Erythroblast (primary cell): ENCODE results near the gene DLG2.

Source experiments
- DNase-seq, 2 experiments: peaks; one replicate each; lab custom pipeline; 2025; lab: John Stamatoyannopoulos, UW
- GATA1 ChIP-seq: IDR thresholded peaks from 2 replicates; pipeline ENCODE4 v1.6.1; 2011; ENCODE audit warnings: low read depth, mild to moderate bottlenecking, control low read depth, low read length, moderate library complexity
- POLR2A ChIP-seq: IDR thresholded peaks from 2 replicates; pipeline ENCODE4 v1.6.1; 2011; ENCODE audit warnings: mild to moderate bottlenecking, low read length

Gene DLG2

DNA sequence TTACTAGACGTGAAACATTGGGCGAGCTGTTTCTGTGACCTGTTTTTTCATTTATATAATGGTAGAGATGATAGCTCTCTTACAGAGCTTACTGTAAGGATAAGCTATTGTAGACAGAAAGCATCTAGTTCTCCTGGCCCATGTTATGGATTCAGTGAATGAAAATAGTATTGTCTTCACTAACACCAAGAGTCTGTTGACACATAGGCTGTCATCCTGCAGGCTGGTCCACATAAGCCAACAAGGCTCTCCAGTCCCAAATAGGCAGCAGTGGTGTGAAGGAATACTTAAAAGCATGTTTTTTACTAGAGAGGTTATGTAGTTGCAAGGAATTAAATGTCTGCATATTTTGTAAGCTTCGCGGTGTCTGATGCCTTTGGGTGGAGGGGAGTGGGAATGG lies 1963.2 kb downstream of the DLG2 start:
- no peak for DNase-seq
- TF ChIP-seq GATA1 (no peak), POLR2A (no peak)

- TF ChIP-seq GATA1 (no peak), POLR2A (no peak)
- DNase-seq, result no peak
Observed at GRCh38 chr11:83663446-83663845, 1963.7 kb downstream of the DLG2 start.

DNA sequence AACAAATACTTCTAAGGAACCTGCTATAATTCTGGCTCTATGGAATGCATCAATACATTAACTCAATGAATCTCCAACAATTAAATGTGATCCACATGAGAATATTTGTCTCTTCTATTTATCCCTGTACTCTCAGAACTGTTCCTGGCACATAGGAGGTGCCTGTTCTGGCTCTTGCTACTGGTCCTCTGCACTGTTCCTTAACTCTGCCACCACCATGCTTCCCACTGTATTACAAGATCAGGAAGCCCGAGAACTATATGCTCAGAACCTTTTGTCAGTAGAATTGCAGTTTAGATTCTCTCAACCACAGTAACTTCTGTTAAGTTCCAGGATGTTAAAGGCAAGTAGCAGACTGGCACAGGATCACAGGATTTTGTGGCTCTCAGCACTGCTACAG lies 1964.7 kb downstream of the DLG2 start:
- TF ChIP-seq GATA1, result no peak
- TF ChIP-seq POLR2A, result no peak
- no peak for DNase-seq

GRCh38 chr11:83661491-83662350 lies 1965.4 kb downstream of the DLG2 start:
- no peak for DNase-seq
- TF ChIP-seq POLR2A (no peak), GATA1 (no peak)

- TF ChIP-seq GATA1, result no peak
- no peak for TF ChIP-seq POLR2A
- no peak for DNase-seq
Observed at GRCh38 chr11:83659466-83659865, 1967.7 kb downstream of the DLG2 start.

DNA sequence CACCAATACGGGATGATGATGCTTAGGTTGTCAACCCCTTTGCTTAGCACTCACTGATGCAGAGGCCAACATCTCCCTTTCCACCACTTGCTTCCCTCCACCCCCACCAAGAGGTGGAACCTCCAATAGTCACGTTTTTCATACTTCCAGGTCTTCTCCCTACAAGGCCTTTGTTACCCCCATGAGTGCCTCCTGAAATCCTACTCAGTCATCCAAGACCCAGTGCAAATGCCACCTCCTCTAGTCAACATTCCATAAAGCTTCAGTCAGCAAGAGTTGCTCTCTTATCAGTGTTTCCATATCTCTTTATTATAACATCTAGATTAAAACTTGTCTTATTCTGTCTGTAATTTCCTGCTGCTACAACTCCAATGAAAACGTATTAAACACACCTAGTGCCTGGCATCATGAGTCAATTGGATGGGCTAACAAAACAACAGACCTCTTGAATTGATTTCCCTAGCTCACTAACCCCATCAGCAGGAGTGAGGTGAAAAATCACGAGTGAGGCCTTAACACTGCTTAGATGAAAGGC lies 1970.3 kb downstream of the DLG2 start:
- TF ChIP-seq GATA1 (no peak), POLR2A (no peak)

DNA sequence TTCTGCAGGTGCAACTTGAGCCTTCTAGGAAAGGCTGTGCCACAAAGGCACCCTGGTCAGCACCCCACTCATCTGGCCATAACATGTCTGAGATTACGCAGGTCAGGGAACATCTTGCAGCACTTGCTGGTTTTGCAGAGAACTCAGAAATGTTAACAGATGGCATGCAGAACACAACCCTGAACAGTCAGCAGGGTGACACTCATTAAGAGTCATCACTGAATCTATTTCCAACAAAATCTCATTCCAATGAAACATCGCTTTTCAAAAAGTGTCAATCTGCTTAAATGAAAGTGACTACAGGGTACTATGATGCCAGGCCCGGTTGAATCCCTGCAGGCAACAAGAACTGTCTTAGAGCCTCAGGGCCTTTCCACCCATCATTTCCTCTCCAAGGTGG lies 1971.2 kb downstream of the DLG2 start:
- TF ChIP-seq POLR2A (no peak), GATA1 (no peak)
- DNase-seq, result no peak

More for the DNA sequence above, 1970.3 kb downstream of the DLG2 start:
- DNase-seq, result no peak

GRCh38 chr11:83649528-83649855 lies 1977.7 kb downstream of the DLG2 start:
- DNase-seq, result no peak
- TF ChIP-seq POLR2A (no peak), GATA1 (no peak)

- DNase-seq, result no peak
- no peak for TF ChIP-seq POLR2A
- TF ChIP-seq GATA1, result no peak
Observed at GRCh38 chr11:83648610-83649527, 1978.3 kb downstream of the DLG2 start.

DNA sequence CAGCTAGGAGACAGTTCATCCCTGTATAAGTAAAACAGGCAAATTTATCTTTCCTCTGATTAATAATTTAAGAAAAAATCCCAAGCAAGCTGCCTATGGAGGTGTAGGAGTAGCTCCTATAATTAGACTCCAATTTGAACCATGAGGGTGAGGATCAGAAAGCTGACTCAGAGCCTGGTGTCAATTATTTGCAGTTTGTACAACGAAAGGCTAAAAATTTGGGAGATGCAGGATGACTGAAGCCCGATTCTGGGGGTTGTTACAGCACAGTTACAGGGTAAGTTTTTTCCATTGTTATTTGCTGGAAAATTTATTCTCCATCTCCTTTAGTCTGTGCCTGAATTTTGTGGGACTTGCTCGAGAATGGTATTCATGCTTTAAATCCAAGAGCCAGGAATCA lies 1981.6 kb downstream of the DLG2 start:
- TF ChIP-seq POLR2A, result no peak
- no peak for TF ChIP-seq GATA1
- no peak for DNase-seq

DNA sequence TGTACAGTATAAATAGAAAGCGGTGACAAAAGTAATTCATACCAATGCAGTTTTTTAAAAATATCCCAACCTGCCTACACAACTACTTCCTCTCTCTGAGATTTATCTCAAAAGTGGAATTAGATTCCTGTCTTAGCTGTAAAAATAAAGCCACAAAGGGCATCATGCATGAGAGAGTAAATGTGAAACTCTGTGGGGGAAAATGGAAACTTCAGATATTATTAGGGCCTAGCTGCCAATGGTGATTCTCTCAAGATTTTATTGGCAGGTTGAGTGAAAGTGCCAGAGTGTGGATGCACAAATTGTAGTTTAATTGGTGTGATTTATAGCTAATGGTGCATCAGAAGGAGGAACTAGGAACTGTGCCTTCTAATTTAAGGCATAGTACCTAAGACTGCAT lies 1984.0 kb downstream of the DLG2 start:
- no peak for TF ChIP-seq GATA1
- TF ChIP-seq POLR2A, result no peak
- no peak for DNase-seq

- TF ChIP-seq GATA1 (no peak), POLR2A (no peak)
- DNase-seq, result no peak
Observed at GRCh38 chr11:83642500-83642899, 1984.6 kb downstream of the DLG2 start.

DNA sequence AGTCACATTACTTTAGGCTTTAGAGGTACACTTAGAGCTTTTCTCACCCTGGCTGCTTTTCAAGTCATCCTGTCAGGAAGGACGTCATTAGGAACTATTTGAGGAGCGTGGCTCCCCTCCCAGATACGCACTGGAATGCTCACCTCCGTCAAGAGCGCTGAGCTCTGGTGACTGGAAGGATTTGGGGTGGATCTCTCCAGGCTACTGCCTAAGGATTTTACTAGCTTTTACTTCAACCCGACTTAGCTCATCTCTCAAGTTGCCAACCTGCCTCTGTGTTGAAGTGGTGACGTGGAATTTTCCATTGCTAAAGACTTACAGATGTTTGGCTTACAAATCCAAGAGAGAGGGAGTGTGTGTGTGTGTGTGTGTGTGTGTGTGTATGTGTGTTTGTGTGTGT lies 1985.6 kb downstream of the DLG2 start:
- DNase-seq, result no peak
- TF ChIP-seq GATA1 (no peak), POLR2A (no peak)

- TF ChIP-seq POLR2A (no peak), GATA1 (no peak)
- no peak for DNase-seq
Observed at GRCh38 chr11:83639995-83640758, 1987.0 kb downstream of the DLG2 start.
